HG03108 (cell line): ENCODE results near the gene LHFPL5.

Source experiments
- ATAC-seq: cut with Tn5 transposase; IDR thresholded peaks from one replicate; pipeline ENCODE4 v1.9.1; 2021; ENCODE audit warnings: moderate library complexity; ENCODE audit not compliant: unreplicated experiment

The LHFPL5 gene

GRCh38 chr6:35790683-35791082, 14.5 kb upstream of the LHFPL5 start:
- no peak for ATAC-seq

- no peak for ATAC-seq
Observed at GRCh38 chr6:35794536-35795452, 10.4 kb upstream of the LHFPL5 start.

- ATAC-seq = no peak
Observed at GRCh38 chr6:35795453-35796071, 9.6 kb upstream of the LHFPL5 start.

GRCh38 chr6:35796236-35796635, 8.9 kb upstream of the LHFPL5 start:
- no peak for ATAC-seq

- no peak for ATAC-seq
Observed at GRCh38 chr6:35797837-35798526, 7.2 kb upstream of the LHFPL5 start.

GRCh38 chr6:35798706-35799105, 6.4 kb upstream of the LHFPL5 start:
- no peak for ATAC-seq

- ATAC-seq = no peak
Observed at GRCh38 chr6:35801148-35801547, 4.0 kb upstream of the LHFPL5 start.

GRCh38 chr6:35808688-35809087, 3.5 kb downstream of the LHFPL5 start:
- ATAC-seq = no peak

- ATAC-seq = no peak
Observed at GRCh38 chr6:35809809-35810208, 4.7 kb downstream of the LHFPL5 start.

GRCh38 chr6:35810971-35811698, 6.0 kb downstream of the LHFPL5 start:
- no peak for ATAC-seq

GRCh38 chr6:35811699-35811995, 6.5 kb downstream of the LHFPL5 start:
- ATAC-seq = no peak

GRCh38 chr6:35817515-35817914, 12.4 kb downstream of the LHFPL5 start:
- no peak for ATAC-seq

- ATAC-seq = no peak
Observed at GRCh38 chr6:35823601-35824000, 18.4 kb downstream of the LHFPL5 start.

GRCh38 chr6:35824552-35825192, 19.5 kb downstream of the LHFPL5 start:
- ATAC-seq = no peak

GRCh38 chr6:35829306-35829705, 24.2 kb downstream of the LHFPL5 start:
- no peak for ATAC-seq

- no peak for ATAC-seq
Observed at GRCh38 chr6:35831257-35832007, 26.3 kb downstream of the LHFPL5 start.

GRCh38 chr6:35833536-35833935, 28.4 kb downstream of the LHFPL5 start:
- ATAC-seq = no peak

GRCh38 chr6:35839019-35839418, 33.9 kb downstream of the LHFPL5 start:
- ATAC-seq = no peak

GRCh38 chr6:35842381-35842780, 37.2 kb downstream of the LHFPL5 start:
- ATAC-seq = no peak

- ATAC-seq = no peak
Observed at GRCh38 chr6:35844290-35844689, 39.1 kb downstream of the LHFPL5 start.
